NT2/D1 (cell line): ENCODE results near the gene MFSD2A.

Experiments used
- SUZ12 ChIP-seq: IDR thresholded peaks from 2 replicates; pipeline ENCODE4 v1.6.1; 2011; ENCODE audit not compliant: insufficient read length, insufficient read depth; ENCODE audit errors: extremely low read depth
- YY1 ChIP-seq: IDR thresholded peaks from 2 replicates; pipeline ENCODE4 v1.6.1; 2011; ENCODE audit not compliant: insufficient read length, insufficient read depth
- ZNF274 ChIP-seq: IDR thresholded peaks from 2 replicates; pipeline ENCODE4 v1.6.1; 2011; ENCODE audit warnings: mild to moderate bottlenecking, low read depth, low read length

DNA sequence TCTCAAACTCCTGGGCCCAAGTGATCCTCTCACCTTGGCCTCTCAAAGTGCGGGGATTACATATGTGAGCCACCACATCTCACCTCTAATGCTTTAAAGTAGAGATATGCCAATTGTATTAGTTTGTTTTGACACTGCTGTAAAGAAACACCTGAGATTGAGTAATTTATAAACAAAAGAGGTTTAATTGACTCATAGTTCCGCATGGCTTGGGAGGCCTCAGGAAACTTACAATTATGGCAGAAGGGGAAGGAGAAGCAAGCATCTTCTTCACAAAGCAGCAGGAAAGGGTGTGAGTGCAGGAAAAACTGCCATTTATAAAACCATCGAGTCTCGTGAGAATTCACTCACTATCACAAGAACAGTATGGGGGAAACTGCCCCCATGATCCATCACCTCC, 49.8 kb upstream of the MFSD2A start:
- TF ChIP-seq SUZ12: no peak
- no peak for TF ChIP-seq YY1
- no peak for TF ChIP-seq ZNF274
